IMR-90 (cell line): ENCODE data around the gene RBBP8. TPM values are rescaled to one million over a fixed set of nuclear protein-coding genes. Genes with fewer than 3 reads are reported as not detected.

Experiments used
- ATAC-seq: fragments of 200-7000 bp; cut with Tn5 transposase; 2 replicates; pipeline ENCODE4 v1.9.1; 2020; ENCODE audit warnings: low read depth, mild to moderate bottlenecking, moderate library complexity
- BruUV-seq: library from RNA; stranded (reverse); fragments of 400-500 nt; replicated peaks from 2 replicates; lab custom pipeline; 2021; lab: Mats Ljungman, UMichigan
- CTCF ChIA-PET: fragments of 300-600 bp; formaldehyde crosslinking; extraction: SDS; loops from one replicate; lab custom pipeline; 2021; ENCODE audit warnings: antibody characterized with exemption; lab: Yijun Ruan, JAX
- POLR2A ChIA-PET: fragments of 300-600 bp; sonication (Branson Sonifier 250); formaldehyde crosslinking; loops from one replicate; lab custom pipeline; 2022; ENCODE audit warnings: antibody characterized with exemption; ENCODE audit not compliant: unreplicated experiment; lab: Charles Lee
- DNase-seq: peaks from one replicate; pipeline ENCODE4 v3.0.0; 2013
- H2AFZ ChIP-seq: replicated peaks from 2 replicates; pipeline ENCODE3; 2013; ENCODE audit warnings: low read length, mild to moderate bottlenecking; ENCODE audit not compliant: poor library complexity
- H2AK5ac ChIP-seq: 2 replicates; pipeline ENCODE4 v1.6.1; 2013; ENCODE audit warnings: low read depth, low read length, inconsistent platforms
- H2AK9ac ChIP-seq: replicated peaks from 2 replicates; pipeline ENCODE3; 2013; ENCODE audit warnings: mild to moderate bottlenecking, low read depth, low read length, moderate library complexity; ENCODE audit not compliant: poor library complexity
- H2BK120ac ChIP-seq: 2 replicates; pipeline ENCODE4 v1.6.1; 2013; ENCODE audit warnings: low read depth, low read length, inconsistent platforms
- H2BK15ac ChIP-seq: 3 replicates; pipeline ENCODE4 v1.6.1; 2013; ENCODE audit warnings: low read depth, low read length, inconsistent platforms
- H2BK20ac ChIP-seq: 2 replicates; pipeline ENCODE4 v1.6.1; 2013; ENCODE audit warnings: low read depth, mild to moderate bottlenecking, inconsistent platforms, low read length, moderate library complexity
- H2BK5ac ChIP-seq: 2 replicates; pipeline ENCODE4 v1.6.1; 2013; ENCODE audit warnings: mild to moderate bottlenecking, low read depth, low read length, inconsistent platforms; ENCODE audit not compliant: poor library complexity, severe bottlenecking
- H3K14ac ChIP-seq: replicated peaks from 2 replicates; pipeline ENCODE4 v1.6.1; 2013; ENCODE audit warnings: low read depth, low read length, inconsistent platforms
- H3K18ac ChIP-seq: 2 replicates; pipeline ENCODE4 v1.6.1; 2013; ENCODE audit warnings: low read depth, low read length, control low read depth
- H3K23ac ChIP-seq: 2 replicates; pipeline ENCODE4 v1.6.1; 2013; ENCODE audit warnings: low read depth, low read length, inconsistent platforms
- H3K27ac ChIP-seq: 2 replicates; pipeline ENCODE4 v1.5.1; 2013; ENCODE audit warnings: mild to moderate bottlenecking, control low read depth, low read length; ENCODE audit not compliant: insufficient read depth
- H3K27me3 ChIP-seq: 2 replicates; pipeline ENCODE4 v1.6.1; 2013; ENCODE audit warnings: low read length; ENCODE audit not compliant: control insufficient read depth, insufficient read depth
- H3K36me3 ChIP-seq: 2 replicates; pipeline ENCODE4 v1.6.1; 2013; ENCODE audit warnings: low read length, mixed read lengths; ENCODE audit not compliant: control insufficient read depth, insufficient read depth
- H3K4ac ChIP-seq: 2 replicates; pipeline ENCODE4 v1.6.1; 2013; ENCODE audit warnings: low read depth, low read length, inconsistent platforms
- H3K4me1 ChIP-seq: 2 replicates; pipeline ENCODE4 v1.6.1; 2013; ENCODE audit warnings: low read length, mixed read lengths; ENCODE audit not compliant: control insufficient read depth, insufficient read depth
- H3K4me2 ChIP-seq: 2 replicates; pipeline ENCODE4 v1.6.1; 2013; ENCODE audit warnings: low read depth, mild to moderate bottlenecking, control low read depth, low read length, moderate library complexity
- H3K4me3 ChIP-seq: 2 replicates; pipeline ENCODE4 v1.5.1; 2013; ENCODE audit warnings: low read depth, mild to moderate bottlenecking, control low read depth, low read length, moderate library complexity; ENCODE audit not compliant: insufficient read depth
- H3K56ac ChIP-seq: 2 replicates; pipeline ENCODE4 v1.6.1; 2013; ENCODE audit warnings: low read length, inconsistent platforms; ENCODE audit not compliant: insufficient read depth; ENCODE audit errors: extremely low read depth
- H3K79me1 ChIP-seq, 2 experiments: 2 replicates each; pipeline ENCODE4 v1.6.1; 2013; ENCODE audit warnings: low read length in 2 of 2, inconsistent platforms in 1 of 2, low read depth in 1 of 2
- H3K9ac ChIP-seq: 2 replicates; pipeline ENCODE4 v1.6.1; 2013; ENCODE audit warnings: low read depth, low read length, control low read depth
- H3K9me1 ChIP-seq: 2 replicates; pipeline ENCODE4 v1.6.1; 2013; ENCODE audit warnings: low read length, inconsistent platforms; ENCODE audit not compliant: insufficient read depth
- H3K9me3 ChIP-seq: 2 replicates; pipeline ENCODE4 v1.6.1; 2013; ENCODE audit warnings: low read length; ENCODE audit not compliant: control insufficient read depth, insufficient read depth
- H4K20me1 ChIP-seq: 2 replicates; pipeline ENCODE4 v1.6.1; 2013; ENCODE audit warnings: low read length, inconsistent platforms; ENCODE audit not compliant: insufficient read depth
- H4K5ac ChIP-seq: 2 replicates; pipeline ENCODE4 v1.6.1; 2013; ENCODE audit warnings: mild to moderate bottlenecking, low read depth, low read length, control low read depth
- H4K8ac ChIP-seq, 2 experiments: 2 replicates each; pipeline ENCODE4 v1.6.1; 2013; ENCODE audit warnings: low read depth in 2 of 2, low read length in 2 of 2, control low read depth in 1 of 2, inconsistent platforms in 1 of 2
- H4K91ac ChIP-seq: 2 replicates; pipeline ENCODE4 v1.6.1; 2013; ENCODE audit warnings: low read depth, low read length, inconsistent platforms; ENCODE audit not compliant: insufficient read depth
- BHLHE40 ChIP-seq: fragments of 150-350 bp; IDR thresholded peaks from 2 replicates; pipeline ENCODE4 v1.6.1; 2016; ENCODE audit warnings: mild to moderate bottlenecking, low read depth, low read length
- MAFK ChIP-seq: IDR thresholded peaks from 2 replicates; pipeline ENCODE4 v1.6.1; 2012; ENCODE audit warnings: low read depth, low read length, improper control_type of control experiment
- MAZ ChIP-seq: IDR thresholded peaks from 2 replicates; pipeline ENCODE4 v1.6.1; 2012; ENCODE audit warnings: low read depth, mild to moderate bottlenecking, low read length, improper control_type of control experiment, moderate library complexity, borderline replicate concordance
- NFE2L2 ChIP-seq: fragments of 150-350 bp; IDR thresholded peaks from 2 replicates; pipeline ENCODE4 v1.6.1; 2016; ENCODE audit warnings: low read depth, mild to moderate bottlenecking, low read length
- POLR2A ChIP-seq: IDR thresholded peaks from 2 replicates; pipeline ENCODE4 v1.6.1; 2012; ENCODE audit warnings: mild to moderate bottlenecking, low read depth, low read length
- RAD21 ChIP-seq: IDR thresholded peaks from 2 replicates; pipeline ENCODE4 v1.6.1; 2012; ENCODE audit warnings: low read length, improper control_type of control experiment
- RCOR1 ChIP-seq: IDR thresholded peaks from 2 replicates; pipeline ENCODE4 v1.6.1; 2012; ENCODE audit warnings: mild to moderate bottlenecking, low read length, improper control_type of control experiment; ENCODE audit not compliant: insufficient replicate concordance
- RFX5 ChIP-seq: IDR thresholded peaks from 2 replicates; pipeline ENCODE4 v1.8.0; 2012; ENCODE audit warnings: low read depth, mild to moderate bottlenecking, low read length, moderate library complexity
- SMC3 ChIP-seq: fragments of 150-350 bp; IDR thresholded peaks from 2 replicates; pipeline ENCODE4 v1.6.1; 2016; ENCODE audit warnings: low read depth, mild to moderate bottlenecking, antibody characterized with exemption, low read length, moderate library complexity
- WGBS, 2 experiments: methylation state at CpG; one replicate each; pipeline versions ENCODE4 v1.1.5 to v1.1.7; 2013; ENCODE audit warnings: missing lambda C conversion rate in 2 of 2; ENCODE audit not compliant: insufficient read length in 1 of 2; ENCODE audit errors: extremely low coverage in 2 of 2; 5-methylcytosine and 5-hydroxymethylcytosine counted together
- dilution Hi-C: fragments of 300-500 bp; cut with HindIII; formaldehyde crosslinking; loops from one replicate; pipeline ENCODE4 v1.14.3; 2018; ENCODE audit warnings: low sequenced_read_pairs; ENCODE audit not compliant: unreplicated experiment
- in situ Hi-C: fragments of 300-500 bp; cut with MboI; formaldehyde crosslinking; loops from 3 replicates; pipeline ENCODE4 v1.14.3; 2019; ENCODE audit warnings: low sequenced_read_pairs, inconsistent platforms, mixed read lengths
- intact Hi-C: fragments of 100-400 bp; cut with micrococcal nuclease; formaldehyde crosslinking; loops from 2 replicates; pipeline ENCODE4 v1.10.0; 2022
- polyA plus RNA-seq, 3 experiments: library from polyadenylated mRNA; depleted of rRNA; stranded (reverse); fragments of >200 nt; gene quantifications; 2 replicates each; pipeline ENCODE4 v1.2.3, GENCODE V29; 2012; ENCODE audit warnings: low replicate concordance in 1 of 3
- total RNA-seq: library from RNA; depleted of rRNA; stranded (reverse); fragments of >200 nt; gene quantifications from 2 replicates; pipeline ENCODE4 v1.2.3, GENCODE V29; 2012
- TF ChIP-seq, protein P1 (sequence below): conservative IDR thresholded peaks from 2 replicates; pipeline ENCODE4 v1.5.1; 2012; ENCODE audit warnings: mild to moderate bottlenecking, low read depth, low read length, improper control_type of control experiment
- TF ChIP-seq, protein P2 (sequence below): fragments of 150-350 bp; IDR thresholded peaks from 2 replicates; pipeline ENCODE4 v1.6.1; 2016; ENCODE audit warnings: low read depth, mild to moderate bottlenecking, low read length, moderate library complexity, borderline replicate concordance

Gene RBBP8
- total and polyA plus RNA-seq, 2 of the 4 experiments (the other 2 are of a cell fraction): 12.0 to 21.1 TPM

DNA sequence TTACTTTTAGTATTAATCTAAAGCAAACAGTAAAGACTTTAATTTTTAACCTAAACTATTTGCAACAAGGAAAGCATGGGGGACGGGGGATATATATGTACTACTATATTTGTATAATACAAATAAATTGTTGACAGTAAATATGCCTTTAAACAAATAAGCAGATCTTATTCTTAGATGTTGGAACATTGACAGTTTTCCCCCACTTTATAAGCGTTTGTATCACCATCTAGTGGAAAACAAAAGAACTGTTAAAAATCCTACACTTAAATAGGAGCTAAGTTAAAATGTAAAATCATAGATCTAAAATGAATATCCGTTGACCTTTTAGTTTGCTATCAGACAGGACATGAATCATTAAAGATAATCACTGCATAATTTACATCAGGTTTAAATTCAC lies 50.0 kb downstream of the RBBP8 start:
- Histone ChIP-seq H3K4ac (no peak overlapping the region), H2BK20ac (no peak overlapping the region), H3K9me3 (no peaks in the 10 kb centered on the region), H4K91ac (no peak overlapping the region), H4K20me1 (no peaks in the 10 kb centered on the region), H3K9ac (no peak overlapping the region), H3K4me2 (no peak overlapping the region), H3K56ac (no peak overlapping the region), H2BK120ac (no peak overlapping the region), H3K79me1 (no peaks in the 10 kb centered on the region; a peak in 1 of 4 replicates), H3K36me3 (peaks cover 2% of the 10 kb centered on the region; the same call in 1 of the 2 replicates), H4K8ac (no peak overlapping the region), H2BK5ac (no peak overlapping the region), H3K27ac (no peak overlapping the region), H3K27me3 (no peaks in the 10 kb centered on the region), H3K4me1 (peaks cover under 1% of the 10 kb centered on the region; the same call in 1 of the 2 replicates), H3K4me3 (no peak overlapping the region), H4K5ac (no peak overlapping the region), H2AFZ (no peak overlapping the region), H3K14ac (no peak overlapping the region), H2AK5ac (no peak overlapping the region), H3K23ac (no peak overlapping the region), H2AK9ac (no peak overlapping the region), H3K18ac (no peak overlapping the region), H2BK15ac (no peak overlapping the region), H3K9me1 (peaks cover 3% of the 10 kb centered on the region; the same call in 1 of the 2 replicates)
- dilution Hi-C loops: no loop called here
- no TSS peak for BruUV-seq
- DNase-seq (peak; percentile 64), ATAC-seq (peak; percentile 59)
- POLR2A ChIA-PET: interaction anchor here (0.7 kb wide), 1 partner anchor 181 kb away, joined by 3 read pairs; no protein-coding TSS in a partner anchor
- in situ Hi-C loops: loop anchor here (5.0 to 25.0 kb wide), 3 partner anchors 51 to 1071 kb away; partner anchors contain the start of gene RBBP8
- CTCF ChIA-PET: interaction anchor here (0.6 to 3.3 kb wide), 6 partner anchors 11 to 184 kb away, joined by 3 to 13 read pairs (median 5); no protein-coding TSS in a partner anchor
- WGBS, 2 experiments: no CpG with 5 or more reads among the region's 3 CpGs
- intact Hi-C loops: loop anchor here (1.0 to 10.0 kb wide), 4 partner anchors 52 to 1068 kb away; no protein-coding TSS in a partner anchor
- TF ChIP-seq RFX5 (no peak), RAD21 (peak; percentile 67), NFE2L2 (no peak), SMC3 (peak; percentile 74), BHLHE40 (no peak), MAZ (no peak), RCOR1 (no peak), MAFK (no peak), POLR2A (no peak)
- TF ChIP-seq, protein P1, sequence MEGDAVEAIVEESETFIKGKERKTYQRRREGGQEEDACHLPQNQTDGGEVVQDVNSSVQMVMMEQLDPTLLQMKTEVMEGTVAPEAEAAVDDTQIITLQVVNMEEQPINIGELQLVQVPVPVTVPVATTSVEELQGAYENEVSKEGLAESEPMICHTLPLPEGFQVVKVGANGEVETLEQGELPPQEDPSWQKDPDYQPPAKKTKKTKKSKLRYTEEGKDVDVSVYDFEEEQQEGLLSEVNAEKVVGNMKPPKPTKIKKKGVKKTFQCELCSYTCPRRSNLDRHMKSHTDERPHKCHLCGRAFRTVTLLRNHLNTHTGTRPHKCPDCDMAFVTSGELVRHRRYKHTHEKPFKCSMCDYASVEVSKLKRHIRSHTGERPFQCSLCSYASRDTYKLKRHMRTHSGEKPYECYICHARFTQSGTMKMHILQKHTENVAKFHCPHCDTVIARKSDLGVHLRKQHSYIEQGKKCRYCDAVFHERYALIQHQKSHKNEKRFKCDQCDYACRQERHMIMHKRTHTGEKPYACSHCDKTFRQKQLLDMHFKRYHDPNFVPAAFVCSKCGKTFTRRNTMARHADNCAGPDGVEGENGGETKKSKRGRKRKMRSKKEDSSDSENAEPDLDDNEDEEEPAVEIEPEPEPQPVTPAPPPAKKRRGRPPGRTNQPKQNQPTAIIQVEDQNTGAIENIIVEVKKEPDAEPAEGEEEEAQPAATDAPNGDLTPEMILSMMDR: peak; percentile 66
- TF ChIP-seq, protein P2, sequence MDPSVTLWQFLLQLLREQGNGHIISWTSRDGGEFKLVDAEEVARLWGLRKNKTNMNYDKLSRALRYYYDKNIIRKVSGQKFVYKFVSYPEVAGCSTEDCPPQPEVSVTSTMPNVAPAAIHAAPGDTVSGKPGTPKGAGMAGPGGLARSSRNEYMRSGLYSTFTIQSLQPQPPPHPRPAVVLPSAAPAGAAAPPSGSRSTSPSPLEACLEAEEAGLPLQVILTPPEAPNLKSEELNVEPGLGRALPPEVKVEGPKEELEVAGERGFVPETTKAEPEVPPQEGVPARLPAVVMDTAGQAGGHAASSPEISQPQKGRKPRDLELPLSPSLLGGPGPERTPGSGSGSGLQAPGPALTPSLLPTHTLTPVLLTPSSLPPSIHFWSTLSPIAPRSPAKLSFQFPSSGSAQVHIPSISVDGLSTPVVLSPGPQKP: no peak
